GM12891 (cell line): Measurements from ENCODE around the gene PSMB7.

ENCODE experiments used
- DNase-seq: peaks from one replicate; pipeline ENCODE4 v3.0.0; 2011; ENCODE audit warnings: low spot score; ENCODE audit not compliant: insufficient read length
- FAIRE-seq: peaks from 2 replicates; lab custom pipeline; 2011; peaks lifted over from hg19 to GRCh38; lab: Jason Lieb, UNC
- PAX5 ChIP-seq: IDR thresholded peaks from 2 replicates; pipeline ENCODE4 v1.6.1; 2011; ENCODE audit warnings: low read length, moderate library complexity, mild to moderate bottlenecking; ENCODE audit not compliant: insufficient read depth, severe bottlenecking
- POLR2A ChIP-seq: IDR thresholded peaks from 2 replicates; pipeline ENCODE4 v1.6.1; 2011; ENCODE audit warnings: low read depth, low read length, control low read depth
- POLR2AphosphoS5 ChIP-seq: IDR thresholded peaks from 2 replicates; pipeline ENCODE4 v1.6.1; 2011; ENCODE audit warnings: low read depth, low read length, control low read depth
- POU2F2 ChIP-seq: IDR thresholded peaks from 2 replicates; pipeline ENCODE4 v1.6.1; 2011; ENCODE audit warnings: low read depth, mild to moderate bottlenecking, control low read depth, low read length, moderate library complexity
- SPI1 ChIP-seq: IDR thresholded peaks from 2 replicates; pipeline ENCODE4 v1.6.1; 2011; ENCODE audit warnings: low read depth, low read length, control low read depth
- TAF1 ChIP-seq: IDR thresholded peaks from 2 replicates; pipeline ENCODE4 v1.6.1; 2011; ENCODE audit warnings: low read depth, low read length, control low read depth

Gene PSMB7

DNA sequence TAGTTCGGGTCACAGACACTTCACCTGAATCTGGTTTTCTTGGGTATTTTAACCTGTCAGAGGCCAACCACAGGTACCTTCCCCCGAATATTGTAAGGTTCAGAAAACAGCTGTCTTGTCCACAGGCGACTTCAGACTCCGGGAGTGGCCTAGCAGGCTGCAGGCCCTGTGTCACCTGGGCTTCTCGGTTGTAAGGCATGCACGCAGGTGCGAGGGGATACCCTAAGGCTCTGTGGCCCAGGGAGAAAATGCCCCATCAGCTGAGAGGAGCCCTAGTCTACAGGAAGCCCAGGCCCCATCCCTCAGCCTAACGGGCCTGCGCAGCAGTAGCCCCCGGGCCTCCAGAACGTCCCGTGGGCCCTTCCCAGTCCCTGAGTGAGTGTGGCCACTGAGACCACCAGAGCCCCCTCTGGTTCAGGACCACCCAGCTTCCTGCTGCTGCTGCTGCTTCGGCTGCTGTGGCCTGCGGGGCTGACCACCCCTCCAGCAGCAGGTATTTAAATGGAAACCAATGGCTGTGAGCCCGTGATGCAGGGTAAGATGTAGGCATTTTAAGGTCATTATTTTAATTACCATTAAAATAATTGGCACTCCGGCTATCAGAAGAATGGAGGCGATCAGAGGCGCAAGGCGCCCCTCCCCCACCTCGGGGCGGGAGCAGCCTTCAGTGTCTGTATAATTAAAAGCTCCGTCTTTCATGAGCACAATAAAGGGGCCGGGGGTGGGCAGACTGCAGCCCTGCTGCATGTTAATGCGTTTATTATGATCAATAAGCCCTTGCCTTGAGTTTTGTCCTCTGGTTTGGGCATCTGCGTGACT is 65.4 kb downstream of the PSMB7 start:
- FAIRE-seq, result no peak
- no peak for DNase-seq
- TF ChIP-seq PAX5, result no peak
- TF ChIP-seq POLR2AphosphoS5, result 0 out of 2 replicates have a peak, but pooled peaks have one; percentile 16

DNA sequence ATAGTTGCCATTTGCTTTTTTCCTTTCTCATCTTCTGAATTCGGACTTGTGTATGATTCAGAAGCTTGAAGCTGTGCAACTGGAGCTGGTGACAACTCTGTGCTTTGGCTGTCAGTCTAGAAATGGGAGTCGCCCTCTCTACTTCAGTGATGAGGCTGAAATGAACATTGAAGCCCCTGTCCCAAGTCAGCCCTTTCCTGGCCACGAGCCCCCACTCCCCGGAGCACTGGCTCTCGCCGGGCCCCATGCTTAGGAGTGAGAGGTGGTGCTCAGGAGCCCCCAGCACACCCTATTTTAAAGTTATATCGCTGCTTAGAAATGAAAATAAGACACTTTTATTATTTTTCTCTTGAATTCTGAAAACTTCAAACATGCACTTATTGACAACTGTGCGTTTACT is 66.0 kb downstream of the PSMB7 start:
- TF ChIP-seq SPI1 (no peak), POLR2A (no peak), POU2F2 (no peak), TAF1 (no peak)
- DNase-seq, result no peak
- no peak for FAIRE-seq

DNA sequence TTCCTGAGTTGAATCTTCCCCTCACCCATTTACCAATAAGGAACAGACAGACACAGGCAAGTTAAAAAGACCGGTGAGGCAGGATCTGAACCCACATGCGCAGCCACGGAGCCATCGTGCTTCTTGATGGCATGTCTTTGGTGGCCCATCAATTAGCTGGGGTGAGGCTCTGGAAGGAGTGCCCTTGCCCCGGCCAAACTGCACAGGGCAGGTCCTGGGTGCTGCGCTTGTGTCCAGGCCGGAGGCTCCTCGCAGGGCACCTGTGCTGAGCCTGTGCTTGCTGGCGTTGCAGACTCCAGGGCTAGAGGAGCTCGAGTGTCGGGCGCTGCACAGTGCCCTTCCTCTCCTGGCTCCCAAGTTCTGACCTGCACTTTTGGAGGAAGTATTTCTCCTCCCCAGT is 66.4 kb downstream of the PSMB7 start:
- DNase-seq (no peak), FAIRE-seq (no peak)
- no peak for TF ChIP-seq TAF1
- no peak for TF ChIP-seq POU2F2
- no peak for TF ChIP-seq SPI1

DNA sequence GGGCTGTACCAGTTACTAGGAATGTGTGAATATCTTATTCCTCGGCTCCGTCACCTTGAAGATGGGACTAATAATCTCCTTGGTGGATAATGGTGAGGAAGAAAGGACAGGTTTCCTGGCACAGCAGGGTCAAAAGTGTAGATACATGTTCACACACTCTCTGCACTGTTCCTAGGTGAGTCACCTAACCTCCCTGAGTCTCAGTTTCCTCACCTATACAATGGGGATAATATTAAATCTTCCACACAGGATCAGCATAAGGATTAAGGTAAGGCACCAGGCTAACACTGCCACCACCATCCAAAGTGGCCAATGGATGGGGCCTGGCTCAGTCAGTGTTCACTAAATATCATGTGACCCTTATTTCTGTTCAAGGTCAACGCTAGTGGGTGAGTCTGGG is 66.9 kb downstream of the PSMB7 start:
- no peak for FAIRE-seq
- TF ChIP-seq PAX5 (no peak), TAF1 (no peak), POU2F2 (no peak), SPI1 (no peak), POLR2AphosphoS5 (no peak), POLR2A (no peak)

DNA sequence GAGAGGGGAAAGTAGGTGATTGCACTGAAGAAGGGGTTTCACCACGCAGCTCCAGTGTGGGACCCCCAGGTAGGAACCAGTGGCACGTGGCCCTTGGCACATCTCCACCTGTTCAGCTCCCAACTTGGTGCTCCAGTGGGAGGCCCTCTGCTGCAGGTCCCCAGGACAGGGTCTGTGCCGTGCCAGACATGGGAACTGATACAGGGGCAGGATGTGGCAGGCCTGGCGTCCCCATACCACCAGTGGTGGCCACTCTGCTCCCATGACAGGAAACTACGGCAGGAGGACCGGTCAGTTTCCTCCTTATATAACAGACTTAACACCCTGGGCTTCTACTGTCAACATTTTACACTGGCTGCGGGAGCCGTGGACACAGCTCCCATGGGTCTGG is 67.3 kb downstream of the PSMB7 start:
- TF ChIP-seq POLR2AphosphoS5 (0 out of 2 replicates have a peak, but pooled peaks have one; percentile 31), SPI1 (no peak)
- DNase-seq (no peak), FAIRE-seq (no peak)

More for the DNA sequence above, 66.9 kb downstream of the PSMB7 start:
- DNase-seq, result no peak

DNA sequence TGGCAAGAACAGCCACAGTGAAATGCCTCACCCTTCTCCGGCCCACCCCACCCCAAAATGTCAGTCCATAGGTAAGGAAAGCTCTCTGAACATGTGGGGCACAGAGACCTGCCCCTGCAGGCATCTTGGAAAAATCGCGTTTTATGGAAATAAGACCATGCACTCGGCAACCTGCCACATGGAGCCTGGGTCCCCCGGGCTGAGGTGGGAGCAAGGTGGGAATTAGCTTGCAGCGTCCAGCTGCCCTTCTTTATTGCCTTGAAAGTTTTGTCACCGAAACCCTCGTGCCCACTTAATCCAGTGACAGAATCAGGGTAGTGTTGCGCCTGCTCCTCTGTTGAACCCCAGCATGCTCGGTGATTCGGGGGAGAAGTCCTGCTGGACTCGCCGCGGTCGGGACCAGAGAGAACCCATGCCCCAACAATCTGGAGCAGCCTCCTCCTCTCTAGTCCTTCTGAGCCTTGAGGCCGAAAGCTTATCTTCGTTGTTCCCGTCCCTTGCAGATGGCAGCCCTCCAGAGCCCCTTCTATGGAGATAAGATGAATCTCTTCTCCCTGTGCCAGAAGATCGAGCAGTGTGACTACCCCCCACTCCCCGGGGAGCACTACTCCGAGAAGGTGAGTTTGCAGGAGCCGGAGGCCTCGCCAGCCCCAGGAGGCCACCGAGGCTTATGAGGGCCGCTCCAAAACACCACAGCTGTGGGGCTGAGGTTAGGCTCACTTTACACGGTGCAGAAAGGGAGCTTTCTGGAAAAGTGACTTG is 67.9 kb downstream of the PSMB7 start:
- FAIRE-seq, result no peak

DNA sequence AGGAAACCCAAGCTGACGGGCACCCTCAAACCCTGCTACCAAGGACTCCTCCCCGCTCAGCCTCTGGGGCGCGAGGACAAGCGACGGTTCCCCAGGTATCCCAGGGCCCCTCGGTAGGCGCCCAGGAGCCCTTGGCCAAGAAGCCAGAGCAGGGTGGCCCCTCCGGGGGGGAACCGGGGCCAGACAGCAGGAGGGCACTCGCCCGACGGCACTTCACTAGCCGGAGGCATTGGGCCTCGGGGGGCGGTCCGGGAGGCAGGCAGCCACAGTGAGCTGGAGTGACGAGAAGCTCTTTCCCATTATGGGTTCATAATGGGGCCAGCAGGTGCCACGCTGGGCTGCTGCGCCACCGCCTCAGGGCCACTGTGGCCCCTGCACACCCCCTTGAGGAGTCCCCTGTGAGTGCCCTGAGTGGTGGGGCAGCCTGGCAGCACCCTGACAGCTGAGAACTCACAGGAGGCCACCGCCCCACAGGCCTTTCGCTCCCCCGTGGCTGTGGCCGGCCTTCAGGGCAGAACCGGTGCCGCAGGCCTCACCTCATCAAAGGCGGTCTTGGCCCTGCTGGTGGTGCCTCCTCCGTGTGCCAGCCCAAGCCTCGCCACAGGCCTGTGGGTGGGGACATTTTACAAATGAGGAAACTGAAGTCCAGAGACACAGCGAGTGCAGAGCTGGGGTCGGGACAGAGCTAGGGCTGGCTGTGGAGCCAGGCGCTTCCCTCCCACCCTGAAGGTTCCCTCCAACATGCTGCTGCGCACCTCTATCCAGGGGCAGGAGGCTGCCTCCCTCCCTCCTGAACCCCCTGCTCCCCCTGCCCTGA is 68.7 kb downstream of the PSMB7 start:
- DNase-seq, result no peak
- TF ChIP-seq PAX5, result no peak
- TF ChIP-seq SPI1, result no peak
- peak; percentile 55; the same call in 1 of the 2 replicates for TF ChIP-seq POLR2AphosphoS5
- no peak for TF ChIP-seq TAF1
- TF ChIP-seq POLR2A, result 0 out of 2 replicates have a peak, but pooled peaks have one; percentile 10
- no peak for TF ChIP-seq POU2F2
- FAIRE-seq, result no peak

More for the DNA sequence above, 67.9 kb downstream of the PSMB7 start:
- DNase-seq, result no peak
- TF ChIP-seq POLR2AphosphoS5 (no peak), SPI1 (no peak), POLR2A (0 out of 2 replicates have a peak, but pooled peaks have one; percentile 6), PAX5 (no peak)

DNA sequence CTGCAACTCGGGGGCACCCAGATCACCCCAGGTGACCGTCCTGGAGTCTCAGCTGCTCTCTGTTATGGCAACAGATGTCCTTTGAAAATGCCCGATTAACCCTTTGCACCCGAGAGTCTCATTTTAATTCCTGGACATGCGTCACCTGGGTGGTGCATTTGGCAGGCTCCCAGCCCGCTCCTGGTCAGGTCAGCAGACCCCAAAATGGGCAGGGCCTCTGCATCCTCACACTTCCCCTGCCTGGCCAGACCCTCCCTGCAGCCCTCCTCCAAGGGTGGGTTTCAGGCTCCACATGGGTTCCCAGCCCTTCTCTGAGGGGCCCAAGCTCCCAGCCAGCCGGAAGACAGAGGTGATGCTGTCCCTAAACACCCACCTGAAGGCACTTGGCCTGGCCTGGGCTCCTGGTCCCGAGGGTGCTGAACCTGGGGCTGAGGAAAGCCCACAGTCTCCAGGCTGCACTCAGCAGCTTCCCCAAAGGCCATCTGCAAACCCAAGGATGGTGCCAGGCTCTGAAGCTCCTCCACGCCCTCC is 69.4 kb downstream of the PSMB7 start:
- FAIRE-seq, result no peak

DNA sequence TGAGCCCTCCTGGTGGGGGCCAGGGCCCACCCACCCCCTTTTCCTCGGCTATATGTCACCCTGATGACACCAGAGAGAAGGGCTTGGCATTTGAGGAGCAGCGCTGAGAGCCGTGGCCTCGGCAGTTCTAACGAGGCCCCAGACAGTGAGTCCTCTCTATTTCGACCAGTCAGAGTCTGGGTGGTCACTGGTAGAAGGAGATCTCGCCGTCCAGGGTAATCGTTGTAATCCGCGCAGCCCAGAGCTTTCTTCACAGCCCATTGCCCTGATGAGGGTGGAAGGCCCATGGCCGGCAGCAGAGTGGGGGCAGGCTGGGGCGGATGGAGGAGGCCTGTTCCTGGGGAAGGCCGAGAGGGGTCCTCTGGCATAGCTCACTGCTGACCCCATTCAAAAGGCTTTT is 70.2 kb downstream of the PSMB7 start:
- no peak for DNase-seq
- FAIRE-seq, result no peak
- TF ChIP-seq POU2F2, result no peak
- no peak for TF ChIP-seq TAF1
- TF ChIP-seq POLR2AphosphoS5, result no peak; the same call in 1 of the 2 replicates
- TF ChIP-seq POLR2A, result no peak
- no peak for TF ChIP-seq PAX5
- TF ChIP-seq SPI1, result no peak

More for the DNA sequence above, 69.4 kb downstream of the PSMB7 start:
- TF ChIP-seq POLR2AphosphoS5 (peak; percentile 16), POU2F2 (0 out of 2 replicates have a peak, but pooled peaks have one; percentile 5), SPI1 (no peak)
- no peak for DNase-seq
